ENCODE measurements around the gene KIRREL3. TPM values are rescaled to one million over a fixed set of nuclear protein-coding genes. Genes with fewer than 3 reads are reported as not detected.

KIRREL3 gene
- total and polyA plus RNA-seq, 8 donors, result 0.06 to 1.1 (median 0.26) TPM; not detected in 2

DNA sequence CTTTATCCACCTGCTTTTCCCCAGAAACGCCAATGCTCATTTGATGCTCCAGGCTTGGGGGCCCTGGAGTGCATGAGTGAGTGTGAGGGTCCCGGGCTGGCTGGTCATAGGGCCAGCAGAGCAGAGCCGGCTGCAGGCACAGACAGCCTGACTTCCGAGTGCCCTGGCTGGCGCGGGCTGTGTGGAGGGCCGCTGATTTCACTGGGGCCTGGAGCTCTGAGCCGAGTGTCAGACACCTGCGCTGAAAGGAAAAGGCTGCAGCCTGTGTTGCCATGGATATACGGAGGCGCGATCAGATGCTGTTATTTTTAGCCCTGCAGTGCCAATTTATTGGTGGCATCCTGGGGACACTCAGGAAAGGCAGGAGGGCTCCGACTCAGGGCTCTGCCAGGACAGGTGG is 557.5 kb downstream of the KIRREL3 start:
- Histone ChIP-seq H3K27me3 (peaks cover 0 to 4% (median 2%) of the 10 kb centered on the region in 4 donors), H3K9me3 (no peaks in the 10 kb centered on the region), H3K27ac (no peak overlapping the region), H3K4me3 (no peak overlapping the region), H3K36me3 (no peaks in the 10 kb centered on the region), H3K4me1 (no peaks in the 10 kb centered on the region)
- TF ChIP-seq, protein P1, sequence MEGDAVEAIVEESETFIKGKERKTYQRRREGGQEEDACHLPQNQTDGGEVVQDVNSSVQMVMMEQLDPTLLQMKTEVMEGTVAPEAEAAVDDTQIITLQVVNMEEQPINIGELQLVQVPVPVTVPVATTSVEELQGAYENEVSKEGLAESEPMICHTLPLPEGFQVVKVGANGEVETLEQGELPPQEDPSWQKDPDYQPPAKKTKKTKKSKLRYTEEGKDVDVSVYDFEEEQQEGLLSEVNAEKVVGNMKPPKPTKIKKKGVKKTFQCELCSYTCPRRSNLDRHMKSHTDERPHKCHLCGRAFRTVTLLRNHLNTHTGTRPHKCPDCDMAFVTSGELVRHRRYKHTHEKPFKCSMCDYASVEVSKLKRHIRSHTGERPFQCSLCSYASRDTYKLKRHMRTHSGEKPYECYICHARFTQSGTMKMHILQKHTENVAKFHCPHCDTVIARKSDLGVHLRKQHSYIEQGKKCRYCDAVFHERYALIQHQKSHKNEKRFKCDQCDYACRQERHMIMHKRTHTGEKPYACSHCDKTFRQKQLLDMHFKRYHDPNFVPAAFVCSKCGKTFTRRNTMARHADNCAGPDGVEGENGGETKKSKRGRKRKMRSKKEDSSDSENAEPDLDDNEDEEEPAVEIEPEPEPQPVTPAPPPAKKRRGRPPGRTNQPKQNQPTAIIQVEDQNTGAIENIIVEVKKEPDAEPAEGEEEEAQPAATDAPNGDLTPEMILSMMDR (IDR thresholded peaks at IDR 0.05), result no peak
- intact Hi-C loops (cut with DNase I), result loop anchor here in 2 of 3 donors (5.0 to 10.0 kb wide), 3 partner anchors 34 to 902 kb away; no protein-coding TSS in a partner anchor
- 33 to 35% methylated on average over 13 of the region's 13 CpGs for WGBS, 2 donors
- FAIRE-seq (no peak), DNase-seq (peak in 1 of 6 donors; percentile 41), ATAC-seq (peak in 1 of 4 donors; percentile 11)

DNA sequence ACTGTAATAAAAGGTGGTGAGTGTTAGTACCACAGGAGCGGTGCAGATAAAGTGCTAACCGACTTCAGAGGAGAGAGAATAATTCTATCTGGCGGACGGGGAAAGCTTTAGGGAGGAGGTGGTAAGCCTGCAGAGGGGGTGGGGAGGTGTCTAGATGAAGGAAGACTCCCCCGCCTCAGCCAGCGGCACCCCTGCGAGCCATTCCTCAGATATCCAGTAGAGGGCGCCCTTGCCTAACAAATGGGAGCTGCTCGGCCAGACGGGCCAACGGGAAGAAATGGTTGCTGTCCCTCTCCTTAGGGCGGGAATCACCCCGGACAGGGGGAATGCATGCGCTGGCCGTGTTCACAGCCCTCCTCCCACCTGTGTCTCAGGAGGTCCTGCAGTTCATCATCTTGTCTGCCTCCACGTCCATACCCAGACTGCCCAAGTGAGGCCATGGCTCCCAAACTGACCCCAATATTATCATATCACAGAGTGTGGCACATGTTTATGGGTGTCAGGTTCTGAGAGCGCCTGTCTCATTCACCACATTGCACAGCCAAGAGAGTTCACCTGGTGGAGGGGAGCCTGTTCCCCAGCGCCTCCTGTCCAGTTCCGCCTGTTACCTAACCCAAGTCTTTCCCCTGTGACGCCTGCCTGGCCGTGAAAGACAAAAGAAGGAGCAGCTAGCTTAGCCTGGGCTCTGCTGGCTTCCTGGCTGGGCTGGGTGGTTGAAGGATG is 559.6 kb downstream of the KIRREL3 start:
- intact Hi-C loops (cut with DNase I), result loop anchor here in 2 of 3 donors (5.0 to 10.0 kb wide), 3 partner anchors 36 to 904 kb away; no protein-coding TSS in a partner anchor
- Histone ChIP-seq H3K4me3 (no peak overlapping the region), H3K36me3 (no peaks in the 10 kb centered on the region), H3K9me3 (no peaks in the 10 kb centered on the region), H3K4me1 (no peaks in the 10 kb centered on the region), H3K27me3 (peaks cover 0 to 4% (median 2%) of the 10 kb centered on the region in 4 donors), H3K27ac (no peak overlapping the region)
- DNase-seq (peak; percentile 58 to 91 (median 83)), FAIRE-seq (no peak), ATAC-seq (peak; percentile 78 to 98 (median 94))
- 17 to 18% methylated on average over 21 of the region's 21 CpGs for WGBS, 2 donors
- TF ChIP-seq, protein P1 (IDR thresholded peaks at IDR 0.05), result peak; percentile 93 to 98 (median 94)

DNA sequence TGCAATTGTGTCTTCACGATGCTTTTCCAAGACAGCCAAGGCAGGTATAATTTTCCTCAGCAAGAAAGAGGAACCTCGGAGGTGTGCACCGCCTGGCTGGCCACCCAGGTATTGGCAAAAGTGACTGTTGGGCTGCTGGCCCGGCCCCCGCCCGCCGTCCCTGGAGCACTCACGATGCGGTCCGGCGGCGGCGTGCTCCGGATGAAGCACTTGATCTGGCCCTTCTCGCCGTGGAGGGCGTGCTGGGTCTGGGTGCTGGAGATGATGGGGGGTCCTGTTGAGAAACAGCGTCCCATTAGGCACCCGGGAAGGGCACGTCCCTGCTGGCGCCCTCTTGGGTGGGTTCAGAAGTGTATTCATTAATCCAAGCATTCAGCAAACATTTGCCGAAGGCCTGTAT is 560.3 kb downstream of the KIRREL3 start:
- TF ChIP-seq, protein P1 (IDR thresholded peaks at IDR 0.05), result no peak
- H3K36me3 ChIP-seq, result no peaks in the 10 kb centered on the region
- DNase-seq (peak in 1 of 6 donors; percentile 66), FAIRE-seq (no peak), ATAC-seq (peak in 1 of 4 donors; percentile 4)
- H3K4me3 ChIP-seq, result no peak overlapping the region
- H3K9me3 ChIP-seq, result no peaks in the 10 kb centered on the region
- no peak overlapping the region for H3K27ac ChIP-seq
- H3K27me3 ChIP-seq, result peaks cover 0 to 4% (median 2%) of the 10 kb centered on the region in 4 donors
- intact Hi-C loops (cut with DNase I), result loop anchor here in 2 of 3 donors (5.0 to 10.0 kb wide), 3 partner anchors 37 to 905 kb away; no protein-coding TSS in a partner anchor
- WGBS, 2 donors, result 32 to 39% methylated on average over 22 of the region's 22 CpGs
- no peaks in the 10 kb centered on the region for H3K4me1 ChIP-seq

DNA sequence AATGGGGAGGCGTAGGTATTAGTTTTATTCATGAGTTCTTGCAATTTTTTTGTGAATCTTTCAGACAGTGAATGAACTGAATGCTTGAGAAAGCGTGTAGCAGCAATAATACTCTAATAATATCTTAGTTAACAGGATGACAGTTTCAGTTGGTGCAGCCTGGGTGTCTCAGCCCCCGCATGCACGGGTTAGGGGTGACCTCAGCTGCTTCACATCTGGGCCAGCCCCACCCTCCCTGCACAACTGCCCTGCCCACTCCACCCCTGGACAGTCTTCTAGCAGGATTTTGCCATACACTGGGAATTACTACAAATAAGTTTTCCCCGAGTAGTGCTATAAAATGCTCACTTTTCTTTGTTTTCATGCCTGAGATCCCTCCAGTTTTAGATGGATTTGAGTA is 561.9 kb downstream of the KIRREL3 start:
- WGBS, 2 donors, result 37 to 60% methylated on average over 5 of the region's 5 CpGs
- TF ChIP-seq, protein P1 (IDR thresholded peaks at IDR 0.05), result no peak
- Histone ChIP-seq H3K4me3 (no peak overlapping the region), H3K9me3 (no peaks in the 10 kb centered on the region), H3K27me3 (peaks cover 0 to 4% (median 2%) of the 10 kb centered on the region in 4 donors), H3K4me1 (no peaks in the 10 kb centered on the region), H3K27ac (no peak overlapping the region), H3K36me3 (no peaks in the 10 kb centered on the region)
- no peak for FAIRE-seq
- intact Hi-C loops (cut with DNase I), result no loop called here
- ATAC-seq, result no peak
- DNase-seq, result peak in 1 of 6 donors; percentile 34

DNA sequence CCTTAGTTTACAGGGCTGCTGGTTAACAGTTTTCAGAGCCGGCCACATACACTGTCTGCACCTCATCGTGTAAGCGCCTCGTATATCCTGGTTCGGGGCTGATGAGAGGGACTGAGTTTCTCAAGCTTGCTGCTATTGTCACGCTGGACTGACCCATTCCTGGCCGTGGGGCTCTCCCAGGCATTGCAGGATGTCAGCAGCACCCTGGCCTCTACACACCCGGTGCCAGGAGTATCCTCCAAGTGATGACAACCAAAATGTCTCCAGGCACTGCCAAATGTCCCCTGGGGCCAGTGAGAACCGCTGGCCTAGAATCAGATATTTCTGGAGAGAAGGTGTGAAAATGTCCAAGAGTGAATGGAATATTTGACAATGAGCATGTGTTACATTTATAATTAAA is 562.3 kb downstream of the KIRREL3 start:
- Histone ChIP-seq H3K27me3 (peaks cover 0 to 4% (median 2%) of the 10 kb centered on the region in 4 donors), H3K9me3 (no peaks in the 10 kb centered on the region), H3K4me1 (no peaks in the 10 kb centered on the region), H3K27ac (no peak overlapping the region), H3K4me3 (no peak overlapping the region), H3K36me3 (no peaks in the 10 kb centered on the region)
- WGBS, 2 donors, result 60 to 62% methylated on average over 9 of the region's 9 CpGs
- FAIRE-seq (no peak), DNase-seq (peak in 1 of 6 donors; percentile 27), ATAC-seq (no peak)
- TF ChIP-seq, protein P1 (IDR thresholded peaks at IDR 0.05), result no peak
- intact Hi-C loops (cut with DNase I), result no loop called here

Measured in pancreas (tissue), 10 donors.